ENCODE measurements around the gene GSTM4.
"Not testable (repeated sequence)": the region's sequence is repeated elsewhere in the genome, so short reads cannot be mapped to it uniquely, and the experiment has no call there.

Gene GSTM4

GRCh38 chr1:109639841-109640184 lies 16.1 kb upstream of the GSTM4 start:
- no peak for DNase-seq

GRCh38 chr1:109640285-109640865 lies 15.5 kb upstream of the GSTM4 start:
- peak; percentile 93 for DNase-seq

- no peak for DNase-seq
Observed at GRCh38 chr1:109641078-109641740, 14.7 kb upstream of the GSTM4 start.

GRCh38 chr1:109641861-109642260 lies 14.0 kb upstream of the GSTM4 start:
- no peak for DNase-seq

GRCh38 chr1:109642626-109643025 lies 13.3 kb upstream of the GSTM4 start:
- no peak for DNase-seq

GRCh38 chr1:109643385-109644230 lies 12.3 kb upstream of the GSTM4 start:
- peak; percentile 84 for DNase-seq

- DNase-seq: no peak
Observed at GRCh38 chr1:109644670-109645069, 11.2 kb upstream of the GSTM4 start.

GRCh38 chr1:109649491-109649914 lies 6.4 kb upstream of the GSTM4 start:
- DNase-seq: no peak

GRCh38 chr1:109650609-109651008 lies 5.3 kb upstream of the GSTM4 start:
- no peak for DNase-seq

- no peak for DNase-seq
Observed at GRCh38 chr1:109652402-109652801, 3.5 kb upstream of the GSTM4 start.

GRCh38 chr1:109653306-109653705 lies 2.6 kb upstream of the GSTM4 start:
- no peak for DNase-seq

GRCh38 chr1:109654519-109654918 lies 1.4 kb upstream of the GSTM4 start:
- DNase-seq: no peak

GRCh38 chr1:109657395-109657794 lies 1.5 kb downstream of the GSTM4 start:
- DNase-seq: no peak

GRCh38 chr1:109657970-109658369 lies 2.1 kb downstream of the GSTM4 start:
- no peak for DNase-seq

- no peak for DNase-seq
Observed at GRCh38 chr1:109658533-109659042, 2.7 kb downstream of the GSTM4 start.

- DNase-seq: no peak
Observed at GRCh38 chr1:109659145-109659544, 3.2 kb downstream of the GSTM4 start.

- no peak for DNase-seq
Observed at GRCh38 chr1:109659997-109660690, 4.2 kb downstream of the GSTM4 start.

- not testable (repeated sequence) for DNase-seq
Observed at GRCh38 chr1:109660691-109661026, 4.8 kb downstream of the GSTM4 start.

- DNase-seq: no peak
Observed at GRCh38 chr1:109661391-109661790, 5.5 kb downstream of the GSTM4 start.

- DNase-seq: no peak
Observed at GRCh38 chr1:109664671-109665070, 8.8 kb downstream of the GSTM4 start.

- DNase-seq: peak; percentile 61
Observed at GRCh38 chr1:109667452-109668122, 11.7 kb downstream of the GSTM4 start, which contains the start of gene GSTM2. Gene GSTM2, plus strand, starts transcription at chr1:109668057. Its CDS starts 59 bp downstream, at chr1:109668116.

GRCh38 chr1:109668123-109668775 lies 12.3 kb downstream of the GSTM4 start:
- no peak for DNase-seq

Data from T-helper 9 cell (primary cell).